ENCODE results near the gene SETDB2.

Gene SETDB2

GRCh38 chr13:49443704-49444523 lies at the start of gene SETDB2, which contains the start of gene CAB39L:
Gene SETDB2 (plus strand): TSS chr13:49444274. CDS start chr13:49451894, 7,620 bp downstream.
Gene CAB39L (minus strand): TSS chr13:49444064. CDS start chr13:49382910, 61,154 bp downstream.
- FAIRE-seq: peak; percentile 97

DNA sequence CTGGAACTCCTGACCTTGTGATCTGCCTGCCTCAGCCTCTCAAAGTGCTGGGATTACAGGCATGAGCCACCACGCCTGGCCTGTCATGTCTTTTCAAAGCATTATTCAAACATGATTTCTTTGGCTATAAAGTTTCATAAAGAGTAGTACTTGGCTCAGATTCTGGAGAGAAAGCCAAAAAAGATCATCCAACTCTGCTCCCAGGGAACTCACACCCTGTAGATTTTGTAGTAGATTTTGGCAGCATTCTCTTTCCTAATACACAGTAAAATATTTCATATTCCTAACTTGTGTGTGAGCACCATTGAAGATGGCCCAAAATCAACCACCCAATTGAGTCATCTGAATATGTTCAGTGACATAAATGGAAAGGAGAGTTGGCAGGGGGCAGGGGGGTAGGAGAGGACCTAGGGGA lies 48.6 kb upstream of the SETDB2 start:
- no peak for FAIRE-seq

DNA sequence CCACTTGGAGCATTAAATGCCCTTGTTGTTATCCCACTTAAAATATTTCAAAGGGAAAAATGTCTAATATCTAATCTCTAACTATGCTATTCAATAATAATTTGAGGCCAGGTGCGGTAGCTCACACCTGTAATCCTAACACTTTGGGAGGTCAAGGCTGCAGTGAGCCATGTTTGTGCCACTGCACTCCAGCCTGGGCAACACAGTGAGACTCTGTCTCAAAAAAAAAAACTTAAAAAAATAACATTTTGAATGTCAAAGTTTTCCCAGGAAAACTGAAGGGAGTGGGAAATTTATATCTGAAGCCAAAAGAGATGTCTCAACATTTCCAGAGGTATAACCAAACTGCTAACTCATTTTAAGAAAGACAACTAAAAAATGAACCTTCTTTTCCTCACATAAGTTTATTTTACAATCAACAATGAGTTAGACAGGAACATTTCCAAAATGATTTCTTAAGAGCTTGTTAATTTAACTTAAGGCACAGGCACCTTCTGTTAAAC lies 48.1 kb upstream of the SETDB2 start:
- no peak for FAIRE-seq

DNA sequence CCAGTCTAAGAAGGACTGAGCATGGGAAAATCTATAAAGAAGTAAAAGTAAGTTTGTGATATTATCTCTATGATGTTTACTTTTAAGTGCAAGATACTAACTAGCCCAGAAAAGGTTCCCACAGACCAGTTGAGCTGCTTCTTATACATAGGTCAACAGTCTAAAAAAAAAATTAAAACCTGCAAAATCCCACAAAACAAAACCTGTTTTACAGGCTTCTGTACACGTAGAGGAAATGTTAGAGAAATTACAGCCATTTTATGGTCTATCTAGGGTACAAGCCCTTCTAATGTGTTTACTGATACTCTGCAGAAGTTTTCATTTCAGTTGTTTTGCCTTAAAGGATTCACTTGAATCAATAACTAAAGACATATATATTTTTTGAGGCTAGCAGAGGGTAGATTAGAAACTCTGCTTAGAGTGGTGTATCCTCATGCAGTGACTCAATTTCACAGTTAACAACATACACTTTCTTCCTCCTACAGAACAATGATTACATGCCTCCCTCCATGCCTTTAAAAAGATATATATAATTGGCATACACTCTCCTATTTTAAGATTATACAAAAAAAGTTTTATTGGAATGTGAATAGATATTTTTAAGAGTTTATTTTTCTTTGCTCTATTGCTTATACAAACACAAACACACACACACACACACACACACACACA lies 44.1 kb upstream of the SETDB2 start:
- FAIRE-seq: peak; percentile 36

DNA sequence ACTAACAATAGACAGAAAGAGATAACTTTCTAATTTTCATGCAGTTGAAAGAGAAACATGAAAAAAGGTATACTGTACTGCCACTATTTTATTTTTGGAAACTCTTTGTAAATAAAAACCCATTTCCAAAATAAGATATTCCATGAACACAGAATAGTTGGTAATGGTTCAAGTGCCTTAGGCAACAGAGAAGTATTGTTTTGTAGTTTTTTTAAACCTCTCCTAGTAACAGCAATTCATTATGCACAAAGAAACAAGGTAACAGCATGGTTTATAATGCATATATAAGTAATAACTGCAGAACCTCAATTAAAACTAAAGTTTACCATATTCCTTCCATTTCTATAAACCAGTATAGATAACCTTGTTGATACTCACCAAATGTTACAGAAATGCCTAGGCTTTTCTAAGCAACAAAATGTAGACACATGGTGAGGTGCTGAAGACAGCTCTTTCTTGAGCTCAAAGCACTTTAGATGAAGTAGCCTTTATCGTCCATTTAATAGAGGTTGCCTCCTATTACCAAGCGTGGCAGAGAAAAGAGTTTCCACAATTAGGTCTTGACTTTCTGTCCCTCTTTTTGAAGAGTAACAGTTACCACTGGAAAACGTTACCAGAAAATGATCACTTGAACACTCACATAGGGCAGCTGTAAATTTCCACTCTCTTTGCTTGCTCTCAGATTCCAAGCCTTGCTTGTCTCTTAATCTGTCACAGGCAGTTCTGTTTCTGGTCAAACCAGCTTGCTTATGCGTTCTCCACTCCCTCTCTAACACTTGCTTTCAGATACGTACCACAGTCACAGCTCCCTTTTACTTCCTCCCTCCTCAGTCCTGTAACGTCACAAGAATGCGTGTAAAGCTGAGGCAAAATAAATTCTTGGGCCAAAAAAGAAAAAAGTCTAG lies 43.1 kb upstream of the SETDB2 start:
- FAIRE-seq: peak; percentile 95

DNA sequence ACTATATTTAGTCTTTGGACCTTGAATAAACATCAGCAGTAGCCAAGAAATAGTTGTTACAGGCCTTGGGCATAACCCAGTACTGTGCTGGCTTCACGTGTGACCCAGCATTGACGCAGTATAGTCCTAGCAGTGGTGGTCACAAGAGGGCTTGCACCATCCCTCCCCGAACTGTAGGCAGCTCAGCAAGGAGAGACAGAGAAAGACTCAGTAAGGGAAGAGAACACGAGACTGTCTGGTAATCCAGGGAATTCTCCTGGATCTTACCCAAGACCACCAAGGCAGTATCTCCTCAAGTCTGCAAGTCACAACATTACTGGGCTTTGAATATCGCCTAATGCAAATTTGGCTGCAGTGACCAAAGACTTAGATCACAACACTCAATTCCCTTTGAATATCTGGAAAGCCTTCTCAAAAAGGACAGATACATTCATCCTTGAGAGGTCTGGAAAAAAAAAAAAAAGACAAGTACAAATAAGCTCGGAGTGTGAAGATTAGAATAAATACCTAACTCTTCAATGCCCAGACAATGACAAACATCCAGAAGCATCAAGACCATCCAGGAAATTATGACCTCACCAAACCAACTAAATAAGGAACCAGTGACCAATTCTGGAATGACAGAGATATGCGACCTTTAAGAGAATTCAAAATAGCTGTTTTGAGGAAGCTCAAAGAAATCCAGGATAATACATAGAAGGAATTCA lies 39.9 kb upstream of the SETDB2 start:
- no peak for FAIRE-seq

- no peak for FAIRE-seq
Measured at GRCh38 chr13:49404703-49405020, 39.4 kb upstream of the SETDB2 start.

- no peak for FAIRE-seq
Measured at GRCh38 chr13:49407068-49407467, 37.0 kb upstream of the SETDB2 start.

GRCh38 chr13:49407936-49408335 lies 36.1 kb upstream of the SETDB2 start:
- no peak for FAIRE-seq

DNA sequence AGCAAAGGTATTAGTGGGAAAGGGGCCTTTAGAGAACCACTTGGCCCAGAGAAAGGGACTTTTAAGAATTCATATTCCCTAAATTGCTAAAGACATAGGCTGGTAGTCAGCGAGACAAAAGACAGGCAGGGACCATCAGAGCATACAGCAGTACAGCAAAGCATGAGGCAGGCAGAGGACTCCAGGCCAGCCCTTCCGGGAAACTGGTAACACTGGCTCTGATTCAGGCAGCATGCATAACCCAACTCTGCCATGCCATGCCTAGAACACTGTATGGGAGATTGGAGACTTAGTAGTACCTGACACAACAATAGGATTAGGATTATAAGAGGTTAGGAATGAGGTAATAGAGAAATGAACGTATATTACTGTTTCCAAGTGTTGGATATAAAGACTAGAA lies 35.1 kb upstream of the SETDB2 start:
- FAIRE-seq: no peak

DNA sequence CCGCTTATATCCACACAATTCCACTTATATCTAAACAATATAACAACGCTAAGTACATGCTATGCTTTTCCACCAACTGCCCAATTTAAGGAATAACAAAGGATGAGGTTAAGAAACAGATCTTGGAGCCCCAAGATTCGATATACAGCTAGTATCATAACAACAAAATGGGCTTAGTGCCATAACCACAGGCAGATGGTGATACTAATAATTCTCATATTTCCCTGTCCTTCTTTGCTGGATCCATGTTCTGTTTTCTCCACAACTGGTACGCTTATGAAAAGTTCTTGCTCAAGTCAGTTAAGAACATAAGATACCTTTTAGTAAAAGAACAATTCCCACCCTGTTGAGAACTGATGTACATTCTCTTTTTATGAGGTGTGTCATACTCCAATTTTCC lies 34.1 kb upstream of the SETDB2 start:
- no peak for FAIRE-seq

GRCh38 chr13:49410477-49410876 lies 33.6 kb upstream of the SETDB2 start:
- FAIRE-seq: no peak

DNA sequence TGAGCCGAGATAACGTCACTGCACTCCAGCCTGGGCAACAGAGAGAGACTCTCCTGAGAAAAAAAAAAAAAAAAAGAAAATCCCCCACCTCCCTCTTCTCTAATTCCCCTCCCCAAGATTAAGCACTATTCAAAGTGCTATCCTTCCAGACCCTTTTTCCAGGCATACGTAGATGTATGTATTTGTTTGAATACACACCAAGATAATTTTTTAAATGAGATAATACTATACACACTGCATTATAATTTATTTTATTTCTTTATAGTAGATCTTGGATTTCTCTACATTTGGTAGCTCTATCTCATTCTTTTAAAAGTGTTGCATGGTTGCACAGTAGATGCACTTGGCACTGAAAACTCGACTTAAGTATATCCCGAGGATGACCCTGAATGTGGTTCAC lies 32.7 kb upstream of the SETDB2 start:
- no peak for FAIRE-seq

- FAIRE-seq: no peak
Measured at GRCh38 chr13:49412749-49413148, 31.3 kb upstream of the SETDB2 start.

GRCh38 chr13:49417161-49417560 lies 26.9 kb upstream of the SETDB2 start:
- FAIRE-seq: no peak

DNA sequence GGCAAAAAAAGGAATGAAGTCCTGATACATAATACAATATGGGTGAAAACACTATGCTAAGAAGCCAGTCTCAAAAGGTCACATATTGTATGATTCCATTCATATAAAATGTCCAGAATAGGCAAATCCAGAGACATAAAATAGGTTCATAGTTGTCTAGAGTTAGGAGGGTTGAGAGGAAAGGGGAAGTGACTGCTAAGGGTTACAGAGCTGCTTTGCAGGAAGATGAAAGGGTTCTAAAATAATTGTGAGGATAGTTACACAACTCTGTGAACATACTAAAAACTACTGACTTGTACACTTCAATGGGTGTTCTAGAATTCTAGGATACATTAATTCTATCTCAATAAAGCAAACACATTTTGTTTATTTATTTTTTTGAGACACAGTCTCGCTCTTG lies 25.9 kb upstream of the SETDB2 start:
- FAIRE-seq: no peak

DNA sequence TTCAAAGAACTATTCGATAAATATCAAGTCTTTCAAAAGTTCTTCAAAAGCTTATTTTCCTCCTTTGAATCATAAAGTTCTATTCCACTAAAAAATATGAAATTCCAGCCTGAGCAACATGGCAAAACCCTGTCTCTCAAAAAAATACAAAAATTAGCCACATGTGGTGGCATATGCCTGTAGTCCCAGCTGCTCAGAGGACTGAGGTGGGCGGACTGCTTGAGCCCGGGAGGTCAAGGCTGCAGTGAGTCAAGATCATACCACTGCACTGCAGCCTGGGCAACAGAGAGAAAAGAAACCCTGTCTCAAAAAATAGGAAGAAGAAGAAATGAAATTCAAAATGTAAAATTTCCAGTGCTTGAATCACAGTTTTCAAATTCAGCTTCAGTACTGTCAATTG lies 24.8 kb upstream of the SETDB2 start:
- FAIRE-seq: no peak

- FAIRE-seq: no peak
Measured at GRCh38 chr13:49421391-49421790, 22.7 kb upstream of the SETDB2 start.

- FAIRE-seq: no peak
Measured at GRCh38 chr13:49424011-49424560, 20.0 kb upstream of the SETDB2 start.

DNA sequence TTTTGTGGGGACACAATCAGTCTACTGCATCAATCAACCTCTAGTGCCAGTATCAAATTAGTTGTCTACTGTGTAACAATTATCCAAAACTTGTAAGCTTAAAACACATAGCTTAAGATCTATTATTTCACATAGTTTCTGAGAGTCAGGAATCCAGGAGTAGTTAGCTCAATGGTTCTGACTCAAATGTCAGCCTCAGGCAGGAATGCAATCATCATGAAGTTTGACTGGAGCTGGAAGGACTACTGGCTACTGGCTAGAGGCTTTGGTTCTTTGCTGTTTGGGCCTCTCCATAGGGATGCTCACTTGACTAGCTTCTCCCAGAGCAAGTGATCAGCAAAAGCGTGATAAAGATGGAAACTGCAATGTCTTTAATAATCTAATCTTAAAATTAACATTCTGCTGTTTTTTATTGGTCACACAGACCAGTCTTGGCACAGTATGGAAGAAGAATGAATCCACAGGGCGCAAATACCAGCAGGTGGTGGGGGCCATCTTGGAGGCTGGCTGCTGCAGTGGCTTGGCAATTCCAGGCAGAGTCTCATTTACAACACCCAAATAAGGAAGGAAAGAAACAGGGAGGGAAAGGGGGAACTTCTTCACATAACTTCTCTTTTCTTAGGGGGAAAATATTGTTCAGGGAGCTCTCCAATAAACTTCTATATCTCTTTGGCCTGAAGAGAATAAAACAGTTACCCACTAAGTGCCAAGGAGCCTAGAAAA lies 15.9 kb upstream of the SETDB2 start:
- FAIRE-seq: no peak

- no peak for FAIRE-seq
Measured at GRCh38 chr13:49429121-49429520, 15.0 kb upstream of the SETDB2 start.

GRCh38 chr13:49435992-49436391 lies 8.1 kb upstream of the SETDB2 start:
- no peak for FAIRE-seq

All from islet of Langerhans (tissue), 1 donor.